GM13977 (cell line): Measurements from ENCODE around the gene MACROD2.

Experiments
- DNase-seq: peaks from one replicate; pipeline ENCODE4 v3.0.0; 2012; ENCODE audit warnings: low spot score
- in situ Hi-C: fragments of 300-500 bp; cut with MboI; formaldehyde crosslinking; loops from one replicate; pipeline ENCODE4 v1.12.0; 2022; ENCODE audit warnings: low sequenced_read_pairs, low pct_unique_long_range_greater_than_20kb, mixed read lengths, inconsistent platforms; ENCODE audit not compliant: unreplicated experiment
- TF ChIP-seq, protein P1 (sequence below): IDR thresholded peaks from 2 replicates; pipeline ENCODE4 v1.5.1; 2012; ENCODE audit warnings: mild to moderate bottlenecking, control low read depth; ENCODE audit not compliant: insufficient read depth; ENCODE audit errors: extremely low read depth, missing control alignments

Gene MACROD2

DNA sequence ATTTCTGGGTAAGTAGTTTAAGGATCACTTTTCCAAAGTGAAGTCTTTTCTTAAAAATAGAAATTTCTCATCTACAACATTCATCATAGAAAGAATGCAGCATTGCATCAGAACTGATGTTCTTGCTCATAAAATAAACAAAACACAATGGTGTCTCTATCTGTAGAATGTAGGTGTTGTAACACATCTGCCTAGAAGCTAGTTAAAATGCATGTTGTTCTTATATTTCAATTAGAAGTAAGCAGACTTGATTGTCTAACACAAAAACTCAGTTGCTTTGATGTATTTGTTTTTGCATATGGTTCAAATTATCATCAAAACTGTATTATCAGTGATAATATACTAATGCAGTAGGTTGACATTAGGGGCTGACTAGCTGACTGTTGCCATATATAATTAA, 996.8 kb downstream of the MACROD2 start:
- TF ChIP-seq, protein P1, sequence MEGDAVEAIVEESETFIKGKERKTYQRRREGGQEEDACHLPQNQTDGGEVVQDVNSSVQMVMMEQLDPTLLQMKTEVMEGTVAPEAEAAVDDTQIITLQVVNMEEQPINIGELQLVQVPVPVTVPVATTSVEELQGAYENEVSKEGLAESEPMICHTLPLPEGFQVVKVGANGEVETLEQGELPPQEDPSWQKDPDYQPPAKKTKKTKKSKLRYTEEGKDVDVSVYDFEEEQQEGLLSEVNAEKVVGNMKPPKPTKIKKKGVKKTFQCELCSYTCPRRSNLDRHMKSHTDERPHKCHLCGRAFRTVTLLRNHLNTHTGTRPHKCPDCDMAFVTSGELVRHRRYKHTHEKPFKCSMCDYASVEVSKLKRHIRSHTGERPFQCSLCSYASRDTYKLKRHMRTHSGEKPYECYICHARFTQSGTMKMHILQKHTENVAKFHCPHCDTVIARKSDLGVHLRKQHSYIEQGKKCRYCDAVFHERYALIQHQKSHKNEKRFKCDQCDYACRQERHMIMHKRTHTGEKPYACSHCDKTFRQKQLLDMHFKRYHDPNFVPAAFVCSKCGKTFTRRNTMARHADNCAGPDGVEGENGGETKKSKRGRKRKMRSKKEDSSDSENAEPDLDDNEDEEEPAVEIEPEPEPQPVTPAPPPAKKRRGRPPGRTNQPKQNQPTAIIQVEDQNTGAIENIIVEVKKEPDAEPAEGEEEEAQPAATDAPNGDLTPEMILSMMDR, result no peak
- in situ Hi-C loops, result no loop called here
- DNase-seq, result no peak

DNA sequence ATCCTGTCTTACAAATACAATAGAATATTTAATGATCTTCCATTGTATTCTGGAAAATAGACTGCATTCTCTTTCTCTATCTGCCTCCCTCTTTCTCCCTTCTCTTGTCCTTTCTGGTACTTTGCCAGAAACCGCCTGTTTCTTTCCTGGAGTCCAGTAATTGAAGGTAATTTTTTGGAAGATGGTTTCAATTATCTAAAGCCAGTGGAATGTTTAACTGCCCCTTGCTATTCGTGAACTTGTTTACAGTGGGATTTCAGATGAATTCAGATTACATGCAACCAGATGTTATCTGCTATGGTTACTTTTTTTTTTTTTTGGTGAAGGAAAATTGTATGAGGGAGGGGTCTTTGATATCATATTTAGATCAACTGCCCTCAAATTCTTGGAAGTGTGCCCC, 997.6 kb downstream of the MACROD2 start:
- TF ChIP-seq, protein P1, result no peak
- in situ Hi-C loops, result no loop called here
- DNase-seq, result no peak

DNA sequence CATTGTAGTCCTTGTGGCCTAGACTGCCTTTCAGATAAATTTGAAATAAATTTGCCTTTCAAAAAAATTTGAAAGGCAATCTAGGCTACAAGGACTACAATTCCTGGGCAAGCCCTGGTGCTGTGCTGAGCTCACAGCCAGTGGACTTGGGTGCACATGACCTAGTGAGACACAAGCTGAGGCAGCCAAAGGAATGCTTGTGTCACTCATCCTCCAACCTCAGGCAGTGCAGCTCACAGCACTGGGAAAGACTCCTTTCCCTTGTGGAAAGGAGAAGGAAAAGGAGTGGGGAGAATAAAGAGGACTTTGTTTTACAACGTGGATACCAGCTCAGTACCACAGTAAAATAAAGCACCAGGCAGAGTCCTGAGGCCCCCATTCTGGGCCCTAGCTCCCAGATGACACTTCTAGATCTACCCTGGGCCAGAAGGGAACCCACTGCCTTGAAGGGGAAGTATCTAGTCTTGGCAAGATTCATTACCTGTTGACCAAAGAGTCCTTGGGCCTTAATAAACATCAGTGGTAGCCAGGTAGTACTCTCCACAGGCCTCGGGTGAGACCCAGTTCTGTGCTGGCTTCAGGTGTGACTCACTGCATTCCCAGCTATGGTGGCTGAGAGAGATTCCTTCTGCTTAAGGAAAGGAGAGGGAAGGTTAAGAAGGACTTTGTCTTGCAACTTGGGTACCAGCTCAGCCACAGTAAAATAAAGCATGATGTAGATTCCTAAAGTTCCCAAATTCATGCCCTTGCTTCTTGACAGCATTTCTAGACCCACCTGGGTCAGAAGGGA, 1001.8 kb downstream of the MACROD2 start:
- in situ Hi-C loops, result no loop called here
- TF ChIP-seq, protein P1, result no peak
- DNase-seq, result no peak

DNA sequence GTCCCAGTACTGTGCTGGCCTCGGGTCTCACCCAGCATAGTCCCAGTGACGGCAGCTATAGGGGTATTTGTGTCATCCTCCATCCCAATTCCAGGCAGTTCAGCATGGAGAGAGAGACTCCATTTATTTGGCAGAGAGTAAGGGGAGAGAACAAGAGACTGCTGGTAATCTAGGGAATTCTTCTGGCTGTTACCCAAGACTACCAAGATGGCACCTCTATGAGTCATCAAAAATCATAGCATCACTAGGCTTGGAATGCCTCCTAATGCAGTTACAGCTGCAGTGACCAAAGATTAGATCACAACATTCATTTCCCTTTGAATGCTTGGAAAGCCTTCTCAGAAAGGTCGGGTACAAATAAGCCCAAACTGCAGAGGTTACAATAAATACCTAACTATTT, 1002.5 kb downstream of the MACROD2 start:
- in situ Hi-C loops, result no loop called here
- no peak for DNase-seq
- TF ChIP-seq, protein P1, result no peak

DNA sequence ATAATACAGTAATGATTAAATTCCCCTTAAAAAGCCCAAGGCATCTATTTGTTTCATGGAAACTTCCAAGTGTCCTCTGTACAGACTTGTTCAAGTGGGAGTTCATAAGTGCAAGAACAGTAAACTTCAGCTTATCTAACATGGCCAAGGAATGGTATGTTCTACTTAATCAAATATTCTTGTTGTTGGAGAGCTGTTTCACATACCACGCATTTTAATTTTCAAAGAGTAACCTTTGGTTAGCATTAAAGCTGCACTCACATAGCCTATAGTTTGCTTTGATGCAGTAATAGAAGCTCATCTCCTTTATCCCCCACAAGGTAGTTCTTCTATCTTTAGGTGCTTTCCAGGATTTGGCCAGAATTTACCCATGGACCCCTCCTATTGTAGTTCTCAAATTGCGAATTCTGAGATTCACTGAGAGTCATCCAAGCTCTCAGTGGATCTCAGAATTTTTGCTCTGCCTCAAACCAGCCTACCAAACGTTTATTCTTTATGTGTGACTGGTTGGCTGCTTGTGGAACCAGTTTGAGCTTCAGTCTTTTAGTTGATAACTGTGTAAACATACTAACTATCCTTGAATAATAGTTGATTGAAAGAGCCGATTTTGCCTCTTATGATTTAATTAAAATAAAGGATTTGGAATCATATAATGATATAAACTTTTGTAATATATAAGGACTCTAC, 1010.1 kb downstream of the MACROD2 start:
- in situ Hi-C loops, result no loop called here
- no peak for DNase-seq
- TF ChIP-seq, protein P1, result no peak

DNA sequence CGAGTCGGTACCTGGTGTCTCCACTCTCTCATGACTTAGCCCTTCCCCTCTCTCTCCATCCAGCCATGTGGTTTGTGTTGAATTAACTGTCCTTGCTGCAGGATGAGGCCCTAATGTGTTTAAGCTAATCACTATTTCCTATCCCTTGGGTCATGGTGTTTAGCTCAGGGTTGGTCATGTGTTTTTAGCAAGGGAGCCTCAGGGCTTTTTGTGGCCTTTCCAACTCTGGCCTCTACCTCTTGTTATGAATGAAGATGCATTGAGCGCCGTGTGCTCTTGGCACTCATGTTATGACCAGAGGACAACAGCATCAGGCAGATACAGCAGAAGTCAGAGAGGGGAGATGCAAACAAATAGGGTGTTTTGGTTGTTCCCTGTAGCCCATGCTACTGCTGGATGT, 1016.3 kb downstream of the MACROD2 start:
- no peak for DNase-seq
- TF ChIP-seq, protein P1, result no peak
- in situ Hi-C loops, result no loop called here
